ENCODE results near the gene LILRB4.
"Not testable (repeated sequence)": the region's sequence is repeated elsewhere in the genome, so short reads cannot be mapped to it uniquely, and the experiment has no call there.

- not testable (repeated sequence) for TF ChIP-seq POLR2A (IDR thresholded peaks at IDR 0.05; ENCODE audit: low read length); GATA1 (IDR thresholded peaks at IDR 0.05; ENCODE audit: low read depth, low read length)
Measured at GRCh38 chr19:54681596-54681995, 18.8 kb downstream of the LILRB4 start.

All from erythroblast (primary cell).